IMR-90 (cell line): ENCODE data around the gene INSL3. TPM values are rescaled to one million over a fixed set of nuclear protein-coding genes. Genes with fewer than 3 reads are reported as not detected.

ENCODE experiments used
- ATAC-seq: fragments of 200-7000 bp; cut with Tn5 transposase; 2 replicates; pipeline ENCODE4 v1.9.1; 2020; ENCODE audit warnings: low read depth, mild to moderate bottlenecking, moderate library complexity
- BruUV-seq: library from RNA; stranded (reverse); fragments of 400-500 nt; replicated peaks from 2 replicates; lab custom pipeline; 2021; lab: Mats Ljungman, UMichigan
- CTCF ChIA-PET: fragments of 300-600 bp; formaldehyde crosslinking; extraction: SDS; loops from one replicate; lab custom pipeline; 2021; ENCODE audit warnings: antibody characterized with exemption; lab: Yijun Ruan, JAX
- POLR2A ChIA-PET: fragments of 300-600 bp; sonication (Branson Sonifier 250); formaldehyde crosslinking; loops from one replicate; lab custom pipeline; 2022; ENCODE audit warnings: antibody characterized with exemption; ENCODE audit not compliant: unreplicated experiment; lab: Charles Lee
- DNase-seq: peaks from one replicate; pipeline ENCODE4 v3.0.0; 2013
- H2AFZ ChIP-seq: replicated peaks from 2 replicates; pipeline ENCODE3; 2013; ENCODE audit warnings: low read length, mild to moderate bottlenecking; ENCODE audit not compliant: poor library complexity
- H2AK5ac ChIP-seq: 2 replicates; pipeline ENCODE4 v1.6.1; 2013; ENCODE audit warnings: low read depth, low read length, inconsistent platforms
- H2AK9ac ChIP-seq: replicated peaks from 2 replicates; pipeline ENCODE3; 2013; ENCODE audit warnings: mild to moderate bottlenecking, low read depth, low read length, moderate library complexity; ENCODE audit not compliant: poor library complexity
- H2BK120ac ChIP-seq: 2 replicates; pipeline ENCODE4 v1.6.1; 2013; ENCODE audit warnings: low read depth, low read length, inconsistent platforms
- H2BK15ac ChIP-seq: 3 replicates; pipeline ENCODE4 v1.6.1; 2013; ENCODE audit warnings: low read depth, low read length, inconsistent platforms
- H2BK20ac ChIP-seq: 2 replicates; pipeline ENCODE4 v1.6.1; 2013; ENCODE audit warnings: low read depth, mild to moderate bottlenecking, inconsistent platforms, low read length, moderate library complexity
- H2BK5ac ChIP-seq: 2 replicates; pipeline ENCODE4 v1.6.1; 2013; ENCODE audit warnings: mild to moderate bottlenecking, low read depth, low read length, inconsistent platforms; ENCODE audit not compliant: poor library complexity, severe bottlenecking
- H3K14ac ChIP-seq: replicated peaks from 2 replicates; pipeline ENCODE4 v1.6.1; 2013; ENCODE audit warnings: low read depth, low read length, inconsistent platforms
- H3K18ac ChIP-seq: 2 replicates; pipeline ENCODE4 v1.6.1; 2013; ENCODE audit warnings: low read depth, low read length, control low read depth
- H3K23ac ChIP-seq: 2 replicates; pipeline ENCODE4 v1.6.1; 2013; ENCODE audit warnings: low read depth, low read length, inconsistent platforms
- H3K27ac ChIP-seq: 2 replicates; pipeline ENCODE4 v1.5.1; 2013; ENCODE audit warnings: mild to moderate bottlenecking, control low read depth, low read length; ENCODE audit not compliant: insufficient read depth
- H3K27me3 ChIP-seq: 2 replicates; pipeline ENCODE4 v1.6.1; 2013; ENCODE audit warnings: low read length; ENCODE audit not compliant: control insufficient read depth, insufficient read depth
- H3K36me3 ChIP-seq: 2 replicates; pipeline ENCODE4 v1.6.1; 2013; ENCODE audit warnings: low read length, mixed read lengths; ENCODE audit not compliant: control insufficient read depth, insufficient read depth
- H3K4ac ChIP-seq: 2 replicates; pipeline ENCODE4 v1.6.1; 2013; ENCODE audit warnings: low read depth, low read length, inconsistent platforms
- H3K4me1 ChIP-seq: 2 replicates; pipeline ENCODE4 v1.6.1; 2013; ENCODE audit warnings: low read length, mixed read lengths; ENCODE audit not compliant: control insufficient read depth, insufficient read depth
- H3K4me2 ChIP-seq: 2 replicates; pipeline ENCODE4 v1.6.1; 2013; ENCODE audit warnings: low read depth, mild to moderate bottlenecking, control low read depth, low read length, moderate library complexity
- H3K4me3 ChIP-seq: 2 replicates; pipeline ENCODE4 v1.5.1; 2013; ENCODE audit warnings: low read depth, mild to moderate bottlenecking, control low read depth, low read length, moderate library complexity; ENCODE audit not compliant: insufficient read depth
- H3K56ac ChIP-seq: 2 replicates; pipeline ENCODE4 v1.6.1; 2013; ENCODE audit warnings: low read length, inconsistent platforms; ENCODE audit not compliant: insufficient read depth; ENCODE audit errors: extremely low read depth
- H3K79me1 ChIP-seq, 2 experiments: 2 replicates each; pipeline ENCODE4 v1.6.1; 2013; ENCODE audit warnings: low read length in 2 of 2, inconsistent platforms in 1 of 2, low read depth in 1 of 2
- H3K9ac ChIP-seq: 2 replicates; pipeline ENCODE4 v1.6.1; 2013; ENCODE audit warnings: low read depth, low read length, control low read depth
- H3K9me1 ChIP-seq: 2 replicates; pipeline ENCODE4 v1.6.1; 2013; ENCODE audit warnings: low read length, inconsistent platforms; ENCODE audit not compliant: insufficient read depth
- H3K9me3 ChIP-seq: 2 replicates; pipeline ENCODE4 v1.6.1; 2013; ENCODE audit warnings: low read length; ENCODE audit not compliant: control insufficient read depth, insufficient read depth
- H4K20me1 ChIP-seq: 2 replicates; pipeline ENCODE4 v1.6.1; 2013; ENCODE audit warnings: low read length, inconsistent platforms; ENCODE audit not compliant: insufficient read depth
- H4K5ac ChIP-seq: 2 replicates; pipeline ENCODE4 v1.6.1; 2013; ENCODE audit warnings: mild to moderate bottlenecking, low read depth, low read length, control low read depth
- H4K8ac ChIP-seq, 2 experiments: 2 replicates each; pipeline ENCODE4 v1.6.1; 2013; ENCODE audit warnings: low read depth in 2 of 2, low read length in 2 of 2, control low read depth in 1 of 2, inconsistent platforms in 1 of 2
- H4K91ac ChIP-seq: 2 replicates; pipeline ENCODE4 v1.6.1; 2013; ENCODE audit warnings: low read depth, low read length, inconsistent platforms; ENCODE audit not compliant: insufficient read depth
- CEBPB ChIP-seq: IDR thresholded peaks from 2 replicates; pipeline ENCODE4 v1.6.1; 2012; ENCODE audit warnings: low read depth, low read length, improper control_type of control experiment
- FOS ChIP-seq: fragments of 150-350 bp; IDR thresholded peaks from 2 replicates; pipeline ENCODE4 v1.6.1; 2016; ENCODE audit warnings: low read depth, low read length
- MAFK ChIP-seq: IDR thresholded peaks from 2 replicates; pipeline ENCODE4 v1.6.1; 2012; ENCODE audit warnings: low read depth, low read length, improper control_type of control experiment
- MAZ ChIP-seq: IDR thresholded peaks from 2 replicates; pipeline ENCODE4 v1.6.1; 2012; ENCODE audit warnings: low read depth, mild to moderate bottlenecking, low read length, improper control_type of control experiment, moderate library complexity, borderline replicate concordance
- MXI1 ChIP-seq: IDR thresholded peaks from 2 replicates; pipeline ENCODE4 v1.6.1; 2012; ENCODE audit warnings: low read depth, mild to moderate bottlenecking, low read length, moderate library complexity, borderline replicate concordance
- NFE2L2 ChIP-seq: fragments of 150-350 bp; IDR thresholded peaks from 2 replicates; pipeline ENCODE4 v1.6.1; 2016; ENCODE audit warnings: low read depth, mild to moderate bottlenecking, low read length
- POLR2A ChIP-seq: IDR thresholded peaks from 2 replicates; pipeline ENCODE4 v1.6.1; 2012; ENCODE audit warnings: mild to moderate bottlenecking, low read depth, low read length
- RCOR1 ChIP-seq: IDR thresholded peaks from 2 replicates; pipeline ENCODE4 v1.6.1; 2012; ENCODE audit warnings: mild to moderate bottlenecking, low read length, improper control_type of control experiment; ENCODE audit not compliant: insufficient replicate concordance
- RFX5 ChIP-seq: IDR thresholded peaks from 2 replicates; pipeline ENCODE4 v1.8.0; 2012; ENCODE audit warnings: low read depth, mild to moderate bottlenecking, low read length, moderate library complexity
- SMC3 ChIP-seq: fragments of 150-350 bp; IDR thresholded peaks from 2 replicates; pipeline ENCODE4 v1.6.1; 2016; ENCODE audit warnings: low read depth, mild to moderate bottlenecking, antibody characterized with exemption, low read length, moderate library complexity
- USF2 ChIP-seq: fragments of 150-350 bp; IDR thresholded peaks from 2 replicates; pipeline ENCODE4 v1.6.1; 2017; ENCODE audit warnings: mild to moderate bottlenecking, antibody characterized with exemption, low read length, low read depth
- WGBS, 2 experiments: methylation state at CpG; one replicate each; pipeline versions ENCODE4 v1.1.5 to v1.1.7; 2013; ENCODE audit warnings: missing lambda C conversion rate in 2 of 2; ENCODE audit not compliant: insufficient read length in 1 of 2; ENCODE audit errors: extremely low coverage in 2 of 2; 5-methylcytosine and 5-hydroxymethylcytosine counted together
- dilution Hi-C: fragments of 300-500 bp; cut with HindIII; formaldehyde crosslinking; loops from one replicate; pipeline ENCODE4 v1.14.3; 2018; ENCODE audit warnings: low sequenced_read_pairs; ENCODE audit not compliant: unreplicated experiment
- in situ Hi-C: fragments of 300-500 bp; cut with MboI; formaldehyde crosslinking; loops from 3 replicates; pipeline ENCODE4 v1.14.3; 2019; ENCODE audit warnings: low sequenced_read_pairs, inconsistent platforms, mixed read lengths
- intact Hi-C: fragments of 100-400 bp; cut with micrococcal nuclease; formaldehyde crosslinking; loops from 2 replicates; pipeline ENCODE4 v1.10.0; 2022
- polyA plus RNA-seq, 3 experiments: library from polyadenylated mRNA; depleted of rRNA; stranded (reverse); fragments of >200 nt; gene quantifications; 2 replicates each; pipeline ENCODE4 v1.2.3, GENCODE V29; 2012; ENCODE audit warnings: low replicate concordance in 1 of 3
- total RNA-seq: library from RNA; depleted of rRNA; stranded (reverse); fragments of >200 nt; gene quantifications from 2 replicates; pipeline ENCODE4 v1.2.3, GENCODE V29; 2012

Gene INSL3
- total and polyA plus RNA-seq, 2 of the 4 experiments (the other 2 are of a cell fraction), result not detected

- TF ChIP-seq USF2 (no peak), POLR2A (no peak)
Measured at GRCh38 chr19:17840019-17840418, 18.7 kb upstream of the INSL3 start (continued).

DNA sequence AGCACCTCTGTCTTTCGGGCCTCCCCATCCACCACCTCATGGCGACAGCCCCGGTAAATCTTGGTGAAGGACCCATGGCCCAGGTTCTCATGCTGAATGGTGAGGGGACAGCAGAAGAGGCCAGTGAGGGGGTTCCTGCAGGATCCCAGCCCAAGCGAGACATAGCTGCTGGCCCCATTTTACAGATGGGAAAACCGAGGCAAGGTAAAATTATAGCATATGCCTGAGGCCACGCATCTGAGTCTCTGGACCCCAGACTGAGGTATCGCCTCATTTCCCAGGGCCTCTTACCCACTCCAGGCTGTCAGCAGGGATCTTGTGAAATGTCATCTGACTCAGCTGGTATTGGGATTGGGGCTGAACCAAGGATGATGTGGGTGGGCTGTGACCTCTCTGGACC lies 16.7 kb upstream of the INSL3 start:
- no peaks in the 10 kb centered on the region for H3K79me1 ChIP-seq
- in situ Hi-C loops (no loop called here), intact Hi-C loops (no loop called here), dilution Hi-C loops (no loop called here)
- no peaks in the 10 kb centered on the region for H3K36me3 ChIP-seq
- 86% methylated on average over 3 of the region's 7 CpGs; no CpG with 5 or more reads in 1 of the 2 experiments for WGBS, 2 experiments
- H2AFZ ChIP-seq, result no peak overlapping the region
- H3K4me1 ChIP-seq, result peaks cover 4% of the 10 kb centered on the region
- H3K56ac ChIP-seq, result no peak overlapping the region
- H2AK5ac ChIP-seq, result no peak overlapping the region
- H3K4ac ChIP-seq, result no peak overlapping the region
- DNase-seq, result no peak
- no peak overlapping the region for H4K91ac ChIP-seq
- H4K8ac ChIP-seq, result no peak overlapping the region
- no peak overlapping the region for H3K14ac ChIP-seq
- H2BK120ac ChIP-seq, result no peak overlapping the region
- ChIA-PET CTCF (no interaction called here), POLR2A (no interaction called here)
- ATAC-seq, result no peak
- BruUV-seq, result no TSS peak
- no peak overlapping the region for H3K18ac ChIP-seq
- no peak overlapping the region for H3K9ac ChIP-seq
- no peak overlapping the region for H2BK5ac ChIP-seq
- H3K23ac ChIP-seq, result no peak overlapping the region
- peaks cover 28% of the 10 kb centered on the region for H3K27me3 ChIP-seq
- H3K4me3 ChIP-seq, result no peak overlapping the region
- no peak overlapping the region for H4K5ac ChIP-seq
- H2BK15ac ChIP-seq, result no peak overlapping the region
- H2BK20ac ChIP-seq, result no peak overlapping the region
- TF ChIP-seq RFX5, result no peak
- no peak for TF ChIP-seq MAFK
- TF ChIP-seq CEBPB, result no peak
- no peak for TF ChIP-seq NFE2L2
- TF ChIP-seq MAZ, result no peak
- TF ChIP-seq USF2, result no peak
- TF ChIP-seq MXI1, result no peak
- no peak for TF ChIP-seq POLR2A
- TF ChIP-seq RCOR1, result no peak
- no peak for TF ChIP-seq SMC3
- no peak for TF ChIP-seq FOS
- H3K9me3 ChIP-seq, result no peaks in the 10 kb centered on the region
- H3K9me1 ChIP-seq, result no peaks in the 10 kb centered on the region
- H4K20me1 ChIP-seq, result no peaks in the 10 kb centered on the region
- no peak overlapping the region for H3K4me2 ChIP-seq
- H2AK9ac ChIP-seq, result no peak overlapping the region
- H3K27ac ChIP-seq, result no peak overlapping the region
